ENCODE measurements around the gene SLC1A2. TPM values are rescaled to one million over a fixed set of nuclear protein-coding genes. Genes with fewer than 3 reads are reported as not detected.

Gene SLC1A2
- total RNA-seq, 1 donor from 2014 or later = 0.41 TPM

DNA sequence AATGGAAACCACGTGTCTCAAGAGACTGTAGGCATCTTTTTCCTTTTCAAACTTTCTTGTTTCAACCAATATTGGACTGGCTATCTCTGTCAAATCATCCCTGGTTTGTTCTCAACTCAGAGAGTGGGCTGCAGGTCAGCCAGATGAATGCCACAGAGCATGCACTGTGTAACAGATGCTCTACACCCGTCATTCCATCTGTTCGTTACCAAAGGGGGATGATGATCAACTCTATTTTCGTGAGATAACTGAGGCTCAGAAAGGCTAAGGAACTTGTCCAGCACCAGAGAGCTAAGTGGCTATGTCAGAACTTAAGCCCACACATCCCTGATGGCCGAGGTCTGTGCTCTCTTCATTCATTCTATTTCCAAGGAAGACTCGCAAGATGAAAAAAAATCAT lies 42.1 kb downstream of the SLC1A2 start:
- Mint-ChIP-seq H3K27ac (ENCODE audit: unreplicated experiment) (no peak overlapping the region), H3K36me3 (ENCODE audit: low read depth, unreplicated experiment) (no peaks in the 10 kb centered on the region), H3K4me1 (ENCODE audit: unreplicated experiment) (no peaks in the 10 kb centered on the region), H3K9me3 (ENCODE audit: unreplicated experiment) (no peaks in the 10 kb centered on the region), H3K4me3 (ENCODE audit: unreplicated experiment) (no peak overlapping the region), H3K27me3 (ENCODE audit: unreplicated experiment) (peaks cover 3% of the 10 kb centered on the region)
- no peak for TF ChIP-seq CTCF (IDR thresholded peaks at IDR 0.05; ENCODE audit: unreplicated experiment)
- DNase-seq (ENCODE audit: low spot score) = no peak

DNA sequence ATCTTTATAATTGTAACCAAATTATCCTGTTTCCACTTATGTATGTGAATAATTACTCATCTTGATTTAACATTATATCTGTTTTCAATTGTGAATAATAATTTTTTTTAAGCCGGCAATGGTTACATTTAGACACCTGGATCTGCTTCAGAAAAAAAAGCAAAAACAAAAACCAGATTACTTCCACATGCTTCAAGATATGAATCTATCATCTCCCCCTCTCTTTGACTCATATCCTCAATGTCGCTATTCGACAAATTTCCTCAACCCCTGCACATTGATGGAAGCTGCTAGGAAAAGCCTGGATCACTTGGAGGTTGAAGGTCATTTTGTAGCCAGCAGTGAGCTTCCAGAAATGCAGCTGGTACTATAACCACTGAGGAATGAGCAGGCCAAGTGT lies 42.7 kb downstream of the SLC1A2 start:
- no peaks in the 10 kb centered on the region for H3K36me3 Mint-ChIP-seq (ENCODE audit: low read depth, unreplicated experiment)
- H3K4me1 Mint-ChIP-seq (ENCODE audit: unreplicated experiment) = no peaks in the 10 kb centered on the region
- H3K27ac Mint-ChIP-seq (ENCODE audit: unreplicated experiment) = no peak overlapping the region
- no peaks in the 10 kb centered on the region for H3K9me3 Mint-ChIP-seq (ENCODE audit: unreplicated experiment)
- H3K4me3 Mint-ChIP-seq (ENCODE audit: unreplicated experiment) = no peak overlapping the region
- peaks cover 3% of the 10 kb centered on the region for H3K27me3 Mint-ChIP-seq (ENCODE audit: unreplicated experiment)
- no peak for TF ChIP-seq CTCF (IDR thresholded peaks at IDR 0.05; ENCODE audit: unreplicated experiment)
- no peak for DNase-seq (ENCODE audit: low spot score)

GRCh38 chr11:35376118-35376510 lies 43.2 kb downstream of the SLC1A2 start:
- Mint-ChIP-seq H3K36me3 (ENCODE audit: low read depth, unreplicated experiment) (no peaks in the 10 kb centered on the region), H3K4me3 (ENCODE audit: unreplicated experiment) (no peak overlapping the region), H3K27me3 (ENCODE audit: unreplicated experiment) (peaks cover 3% of the 10 kb centered on the region), H3K9me3 (ENCODE audit: unreplicated experiment) (no peaks in the 10 kb centered on the region), H3K27ac (ENCODE audit: unreplicated experiment) (no peak overlapping the region), H3K4me1 (ENCODE audit: unreplicated experiment) (no peaks in the 10 kb centered on the region)
- no peak for DNase-seq (ENCODE audit: low spot score)
- TF ChIP-seq CTCF (IDR thresholded peaks at IDR 0.05; ENCODE audit: unreplicated experiment) = no peak

- no peaks in the 10 kb centered on the region for H3K36me3 Mint-ChIP-seq (ENCODE audit: low read depth, unreplicated experiment)
- no peak overlapping the region for H3K27ac Mint-ChIP-seq (ENCODE audit: unreplicated experiment)
- H3K4me1 Mint-ChIP-seq (ENCODE audit: unreplicated experiment) = no peaks in the 10 kb centered on the region
- TF ChIP-seq CTCF (IDR thresholded peaks at IDR 0.05; ENCODE audit: unreplicated experiment) = no peak
- H3K4me3 Mint-ChIP-seq (ENCODE audit: unreplicated experiment) = no peak overlapping the region
- H3K27me3 Mint-ChIP-seq (ENCODE audit: unreplicated experiment) = no peaks in the 10 kb centered on the region
- no peak for DNase-seq (ENCODE audit: low spot score)
- H3K9me3 Mint-ChIP-seq (ENCODE audit: unreplicated experiment) = no peaks in the 10 kb centered on the region
Observed at GRCh38 chr11:35375332-35376117, 43.8 kb downstream of the SLC1A2 start.

- no peak for DNase-seq (ENCODE audit: low spot score)
- no peaks in the 10 kb centered on the region for H3K36me3 Mint-ChIP-seq (ENCODE audit: low read depth, unreplicated experiment)
- no peak overlapping the region for H3K27ac Mint-ChIP-seq (ENCODE audit: unreplicated experiment)
- no peak for TF ChIP-seq CTCF (IDR thresholded peaks at IDR 0.05; ENCODE audit: unreplicated experiment)
- no peak overlapping the region for H3K4me3 Mint-ChIP-seq (ENCODE audit: unreplicated experiment)
- H3K9me3 Mint-ChIP-seq (ENCODE audit: unreplicated experiment) = no peaks in the 10 kb centered on the region
- H3K27me3 Mint-ChIP-seq (ENCODE audit: unreplicated experiment) = peaks cover 1% of the 10 kb centered on the region
- H3K4me1 Mint-ChIP-seq (ENCODE audit: unreplicated experiment) = no peaks in the 10 kb centered on the region
Observed at GRCh38 chr11:35373284-35373933, 45.9 kb downstream of the SLC1A2 start.
